Ovary (tissue), 3 donors: ENCODE results near the gene SLC25A28.

Source experiments
- EP300 ChIP-seq: sonication (generic); formaldehyde crosslinking; IDR thresholded peaks from one replicate; pipeline ENCODE4 v1.6.1; 2017; ENCODE audit warnings: antibody characterized with exemption
- TF ChIP-seq, protein P1 (sequence below), 3 donors: fragments of 450-650 bp in 2 of 3; fragments of 200-600 bp in 1 of 3; IDR thresholded peaks; one replicate each; pipeline versions ENCODE4 v1.5.1 to v1.8.0; 2016 to 2022; ENCODE audit warnings: antibody characterized with exemption in 3 of 3, mild to moderate bottlenecking in 1 of 3
- donor health status: DM: no; HTN: no; CAD: no.

DNA sequence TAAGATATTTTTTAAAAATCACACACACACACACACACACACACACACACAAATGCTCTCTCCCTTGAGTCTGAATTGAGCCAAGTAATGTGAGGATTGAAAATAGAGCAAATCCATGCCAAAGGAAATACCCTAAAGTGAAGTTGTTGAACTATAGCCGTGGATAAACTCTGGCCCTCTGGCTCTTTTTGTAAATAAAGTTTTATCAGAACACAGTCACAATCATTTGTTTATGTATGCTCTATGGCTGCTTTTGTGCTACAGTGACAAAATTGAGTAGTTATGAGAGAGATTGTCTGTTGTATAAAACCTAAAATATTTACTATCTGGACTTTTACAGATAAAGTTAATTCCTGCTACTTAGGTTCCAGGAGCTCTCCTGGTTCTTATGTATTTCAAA, 48.4 kb downstream of the SLC25A28 start:
- TF ChIP-seq, protein P1, sequence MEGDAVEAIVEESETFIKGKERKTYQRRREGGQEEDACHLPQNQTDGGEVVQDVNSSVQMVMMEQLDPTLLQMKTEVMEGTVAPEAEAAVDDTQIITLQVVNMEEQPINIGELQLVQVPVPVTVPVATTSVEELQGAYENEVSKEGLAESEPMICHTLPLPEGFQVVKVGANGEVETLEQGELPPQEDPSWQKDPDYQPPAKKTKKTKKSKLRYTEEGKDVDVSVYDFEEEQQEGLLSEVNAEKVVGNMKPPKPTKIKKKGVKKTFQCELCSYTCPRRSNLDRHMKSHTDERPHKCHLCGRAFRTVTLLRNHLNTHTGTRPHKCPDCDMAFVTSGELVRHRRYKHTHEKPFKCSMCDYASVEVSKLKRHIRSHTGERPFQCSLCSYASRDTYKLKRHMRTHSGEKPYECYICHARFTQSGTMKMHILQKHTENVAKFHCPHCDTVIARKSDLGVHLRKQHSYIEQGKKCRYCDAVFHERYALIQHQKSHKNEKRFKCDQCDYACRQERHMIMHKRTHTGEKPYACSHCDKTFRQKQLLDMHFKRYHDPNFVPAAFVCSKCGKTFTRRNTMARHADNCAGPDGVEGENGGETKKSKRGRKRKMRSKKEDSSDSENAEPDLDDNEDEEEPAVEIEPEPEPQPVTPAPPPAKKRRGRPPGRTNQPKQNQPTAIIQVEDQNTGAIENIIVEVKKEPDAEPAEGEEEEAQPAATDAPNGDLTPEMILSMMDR (IDR thresholded peaks at IDR 0.05), result no peak
- no peak for TF ChIP-seq EP300
